H9 (cell line): ENCODE results near the gene THOC5. TPM values are rescaled to one million over a fixed set of nuclear protein-coding genes. Genes with fewer than 3 reads are reported as not detected.

ENCODE experiments used
- DNase-seq: peaks from one replicate; pipeline ENCODE4 v3.0.0-alpha.2; 2017
- H2AFZ ChIP-seq: one replicate; pipeline ENCODE4 v1.6.1; 2013; ENCODE audit warnings: mild to moderate bottlenecking, low read length, control low read depth, moderate library complexity
- H2AK5ac ChIP-seq: 2 replicates; pipeline ENCODE4 v1.6.1; 2013; ENCODE audit warnings: low read length, control low read depth, mixed read lengths; ENCODE audit not compliant: insufficient read length
- H2BK120ac ChIP-seq: one replicate; pipeline ENCODE4 v1.6.1; 2013; ENCODE audit warnings: low read depth, mild to moderate bottlenecking, low read length, control low read depth, inconsistent platforms; ENCODE audit not compliant: poor library complexity, severe bottlenecking
- H2BK12ac ChIP-seq: 2 replicates; pipeline ENCODE4 v1.6.1; 2013; ENCODE audit warnings: low read length, control low read depth, mixed read lengths, low read depth; ENCODE audit not compliant: insufficient read length
- H2BK15ac ChIP-seq: 2 replicates; pipeline ENCODE4 v1.6.1; 2013; ENCODE audit warnings: low read depth, low read length, control low read depth
- H2BK20ac ChIP-seq: one replicate; pipeline ENCODE4 v1.6.1; 2013; ENCODE audit warnings: low read depth, mild to moderate bottlenecking, low read length, control low read depth, inconsistent platforms; ENCODE audit not compliant: poor library complexity, severe bottlenecking
- H2BK5ac ChIP-seq: 2 replicates; pipeline ENCODE4 v1.6.1; 2013; ENCODE audit warnings: low read length, control low read depth, mixed read lengths; ENCODE audit not compliant: insufficient read length
- H3K14ac ChIP-seq: 2 replicates; pipeline ENCODE4 v1.6.1; 2013; ENCODE audit warnings: low read length, control low read depth; ENCODE audit not compliant: insufficient read depth
- H3K18ac ChIP-seq: 2 replicates; pipeline ENCODE4 v1.6.1; 2013; ENCODE audit warnings: low read depth, mild to moderate bottlenecking, mixed read lengths, low read length, control low read depth; ENCODE audit not compliant: insufficient read length
- H3K23ac ChIP-seq: 2 replicates; pipeline ENCODE4 v1.6.1; 2013; ENCODE audit warnings: low read length, control low read depth, mixed read lengths, low read depth; ENCODE audit not compliant: insufficient read length
- H3K23me2 ChIP-seq: 2 replicates; pipeline ENCODE4 v1.6.1; 2013; ENCODE audit warnings: low read depth, mild to moderate bottlenecking, mixed read lengths, low read length, control low read depth; ENCODE audit not compliant: insufficient read length, poor library complexity, severe bottlenecking
- H3K27ac ChIP-seq: 2 replicates; pipeline ENCODE4 v1.5.1; 2013; ENCODE audit warnings: low read length, control low read depth, mixed read lengths, low read depth; ENCODE audit not compliant: insufficient read length
- H3K27me3 ChIP-seq: 2 replicates; pipeline ENCODE4 v1.6.1; 2013; ENCODE audit warnings: low read length, control low read depth, inconsistent platforms; ENCODE audit not compliant: insufficient read depth
- H3K4ac ChIP-seq: 2 replicates; pipeline ENCODE4 v1.6.1; 2013; ENCODE audit warnings: low read depth, mild to moderate bottlenecking, control low read depth, inconsistent platforms, low read length, moderate library complexity
- H3K4me1 ChIP-seq: 2 replicates; pipeline ENCODE4 v1.6.1; 2013; ENCODE audit warnings: low read length, control low read depth, inconsistent platforms; ENCODE audit not compliant: insufficient read depth
- H3K4me2 ChIP-seq: 2 replicates; pipeline ENCODE4 v1.6.1; 2013; ENCODE audit warnings: low read length, control low read depth, mixed read lengths; ENCODE audit not compliant: insufficient read length, insufficient read depth
- H3K56ac ChIP-seq: 2 replicates; pipeline ENCODE4 v1.6.1; 2013; ENCODE audit warnings: low read depth, mild to moderate bottlenecking, mixed read lengths, low read length, control low read depth; ENCODE audit not compliant: insufficient read length
- H3K79me1 ChIP-seq: 2 replicates; pipeline ENCODE4 v1.6.1; 2013; ENCODE audit warnings: low read depth, mild to moderate bottlenecking, moderate library complexity, low read length, control low read depth, inconsistent platforms; ENCODE audit not compliant: insufficient read depth, poor library complexity, severe bottlenecking
- H3K79me2 ChIP-seq: 2 replicates; pipeline ENCODE4 v1.6.1; 2013; ENCODE audit warnings: low read length, control low read depth, inconsistent platforms; ENCODE audit not compliant: insufficient read depth
- H3K9ac ChIP-seq: 2 replicates; pipeline ENCODE4 v1.6.1; 2013; ENCODE audit warnings: low read length, control low read depth, mixed read lengths; ENCODE audit not compliant: insufficient read length; ENCODE audit errors: extremely low read depth
- H3K9me3 ChIP-seq: one replicate; pipeline ENCODE4 v1.6.1; 2013; ENCODE audit warnings: low read depth, low read length, inconsistent platforms; ENCODE audit not compliant: control insufficient read depth
- H3T11ph ChIP-seq: one replicate; pipeline ENCODE4 v1.6.1; 2013; ENCODE audit warnings: mild to moderate bottlenecking, low read length, control low read depth, inconsistent platforms
- H4K20me1 ChIP-seq: one replicate; pipeline ENCODE4 v1.6.1; 2013; ENCODE audit not compliant: control insufficient read depth, insufficient read length, insufficient read depth
- H4K5ac ChIP-seq: 2 replicates; pipeline ENCODE4 v1.6.1; 2013; ENCODE audit warnings: low read depth, mild to moderate bottlenecking, mixed read lengths, low read length, control low read depth; ENCODE audit not compliant: insufficient read length
- H4K8ac ChIP-seq: replicated peaks from 2 replicates; pipeline ENCODE4 v1.6.1; 2013; ENCODE audit warnings: low read length, control low read depth, mixed read lengths, low read depth; ENCODE audit not compliant: insufficient read length
- H4K91ac ChIP-seq: 2 replicates; pipeline ENCODE4 v1.6.1; 2013; ENCODE audit warnings: low read depth, mild to moderate bottlenecking, moderate library complexity, mixed read lengths, low read length, control low read depth; ENCODE audit not compliant: insufficient read length
- H3K27ac Mint-ChIP-seq, 3 experiments: 2 replicates in 2 of 3; 3 replicates in 1 of 3; pipeline ENCODE4 v1.8.0; 2020 to 2021; ENCODE audit warnings: mixed read lengths in 3 of 3, mild to moderate bottlenecking in 1 of 3, moderate library complexity in 1 of 3
- H3K27me3 Mint-ChIP-seq: 2 replicates; pipeline ENCODE4 v1.8.0; 2021; ENCODE audit warnings: low read depth, mild to moderate bottlenecking, moderate library complexity, mixed read lengths
- H3K36me3 Mint-ChIP-seq, 3 experiments: 2 replicates in 2 of 3; 3 replicates in 1 of 3; pipeline ENCODE4 v1.8.0; 2020 to 2021; ENCODE audit warnings: low read depth in 3 of 3, mixed read lengths in 3 of 3; ENCODE audit not compliant: insufficient read depth in 1 of 3
- H3K4me1 Mint-ChIP-seq, 2 experiments: 2 replicates each; pipeline ENCODE4 v1.8.0; 2020; ENCODE audit warnings: mixed read lengths in 2 of 2
- H3K4me3 Mint-ChIP-seq, 2 experiments: 2 replicates in 1 of 2; 3 replicates in 1 of 2; pipeline ENCODE4 v1.8.0; 2020 to 2021; ENCODE audit warnings: mild to moderate bottlenecking in 2 of 2, mixed read lengths in 2 of 2, moderate library complexity in 1 of 2
- H3K9me3 Mint-ChIP-seq, 2 experiments: 2 replicates in 1 of 2; 3 replicates in 1 of 2; pipeline ENCODE4 v1.8.0; 2020; ENCODE audit warnings: mild to moderate bottlenecking in 2 of 2, mixed read lengths in 2 of 2, moderate library complexity in 1 of 2
- WGBS: extraction: QIAGEN DNeasy Blood & Tissue Kit; methylation state at CpG from one replicate; pipeline ENCODE4 v1.1.7; 2013; ENCODE audit warnings: missing lambda C conversion rate, low lambda C conversion rate, mixed read lengths; ENCODE audit not compliant: insufficient read length; ENCODE audit errors: extremely low coverage; 5-methylcytosine and 5-hydroxymethylcytosine counted together
- total RNA-seq: library from RNA; stranded (reverse); gene quantifications from 2 replicates; pipeline ENCODE4 v1.2.1, GENCODE V29; 2021
- TF ChIP-seq, protein P1 (sequence below): fragments of 200-600 bp; sonication (generic); conservative IDR thresholded peaks from 3 replicates; pipeline ENCODE4 v1.8.0; 2021; ENCODE audit warnings: antibody characterized with exemption, mild to moderate bottlenecking

The THOC5 gene
- total RNA-seq, 1 experiment from 2014 or later: 71.8 TPM

DNA sequence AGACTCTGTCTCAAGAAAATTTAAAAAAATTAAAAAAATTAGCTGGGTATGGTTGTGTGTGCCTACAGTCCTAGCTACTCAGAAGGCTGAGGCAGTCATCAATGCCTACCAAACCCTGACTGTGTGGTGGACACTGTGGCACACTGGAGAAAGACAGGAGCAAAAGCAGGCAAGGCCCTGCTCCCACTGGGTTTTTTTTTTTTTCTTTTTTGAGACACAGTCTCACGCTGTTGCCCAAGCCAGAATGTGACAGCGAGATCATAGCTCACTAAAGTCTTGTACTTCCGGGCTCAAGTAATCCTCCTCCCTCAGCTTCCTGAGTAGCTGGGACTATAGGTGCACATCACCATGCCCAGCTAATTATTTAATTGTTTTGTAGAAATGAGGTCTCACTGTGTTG lies 68.9 kb downstream of the THOC5 start:
- H3K27me3 Mint-ChIP-seq: peaks cover 43% of the 10 kb centered on the region
- WGBS: no CpG with 5 or more reads among the region's 3 CpGs
- Histone ChIP-seq H3K9me3 (no peaks in the 10 kb centered on the region), H2BK5ac (no peak overlapping the region), H3K27ac (no peak overlapping the region), H4K91ac (no peak overlapping the region), H2AFZ (no peak overlapping the region), H3K4me1 (peaks cover 4% of the 10 kb centered on the region), H3K79me1 (no peaks in the 10 kb centered on the region), H2AK5ac (no peak overlapping the region), H3K79me2 (no peaks in the 10 kb centered on the region), H2BK120ac (no peak overlapping the region), H3K4ac (no peak overlapping the region), H3K14ac (no peak overlapping the region), H4K20me1 (no peaks in the 10 kb centered on the region), H2BK20ac (no peak overlapping the region), H4K8ac (no peak overlapping the region), H3K18ac (no peak overlapping the region), H3K23me2 (peaks cover 10% of the 10 kb centered on the region), H3K56ac (no peak overlapping the region), H3K9ac (no peak overlapping the region), H2BK12ac (no peak overlapping the region), H3T11ph (no peak overlapping the region), H3K23ac (no peak overlapping the region), H3K27me3 (peaks cover 16% of the 10 kb centered on the region), H4K5ac (no peak overlapping the region), H3K4me2 (no peak overlapping the region), H2BK15ac (no peak overlapping the region)
- H3K4me3 Mint-ChIP-seq: no peak overlapping the region
- no peak overlapping the region for H3K27ac Mint-ChIP-seq
- H3K4me1 Mint-ChIP-seq: peaks cover 15% of the 10 kb centered on the region in 2 experiments
- H3K9me3 Mint-ChIP-seq: peaks cover 6% of the 10 kb centered on the region in 2 experiments
- DNase-seq: no peak
- H3K36me3 Mint-ChIP-seq: peaks cover 15 to 28% (median 17%) of the 10 kb centered on the region in 3 experiments
- TF ChIP-seq, protein P1, sequence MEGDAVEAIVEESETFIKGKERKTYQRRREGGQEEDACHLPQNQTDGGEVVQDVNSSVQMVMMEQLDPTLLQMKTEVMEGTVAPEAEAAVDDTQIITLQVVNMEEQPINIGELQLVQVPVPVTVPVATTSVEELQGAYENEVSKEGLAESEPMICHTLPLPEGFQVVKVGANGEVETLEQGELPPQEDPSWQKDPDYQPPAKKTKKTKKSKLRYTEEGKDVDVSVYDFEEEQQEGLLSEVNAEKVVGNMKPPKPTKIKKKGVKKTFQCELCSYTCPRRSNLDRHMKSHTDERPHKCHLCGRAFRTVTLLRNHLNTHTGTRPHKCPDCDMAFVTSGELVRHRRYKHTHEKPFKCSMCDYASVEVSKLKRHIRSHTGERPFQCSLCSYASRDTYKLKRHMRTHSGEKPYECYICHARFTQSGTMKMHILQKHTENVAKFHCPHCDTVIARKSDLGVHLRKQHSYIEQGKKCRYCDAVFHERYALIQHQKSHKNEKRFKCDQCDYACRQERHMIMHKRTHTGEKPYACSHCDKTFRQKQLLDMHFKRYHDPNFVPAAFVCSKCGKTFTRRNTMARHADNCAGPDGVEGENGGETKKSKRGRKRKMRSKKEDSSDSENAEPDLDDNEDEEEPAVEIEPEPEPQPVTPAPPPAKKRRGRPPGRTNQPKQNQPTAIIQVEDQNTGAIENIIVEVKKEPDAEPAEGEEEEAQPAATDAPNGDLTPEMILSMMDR: no peak
